ENCODE data around the gene ACKR1.

The ACKR1 gene

GRCh38 chr1:159229896-159230295 is 25.2 kb downstream of the ACKR1 start:
- no peak for DNase-seq (ENCODE audit: low spot score in 2 of 2)
- no peaks in the 10 kb centered on the region for H3K36me3 Mint-ChIP-seq
- H3K9me3 Mint-ChIP-seq = no peaks in the 10 kb centered on the region
- H3K27ac Mint-ChIP-seq = no peak overlapping the region
- no peak overlapping the region for H3K4me3 Mint-ChIP-seq
- no peaks in the 10 kb centered on the region for H3K4me1 Mint-ChIP-seq
- no peak for ATAC-seq

DNA sequence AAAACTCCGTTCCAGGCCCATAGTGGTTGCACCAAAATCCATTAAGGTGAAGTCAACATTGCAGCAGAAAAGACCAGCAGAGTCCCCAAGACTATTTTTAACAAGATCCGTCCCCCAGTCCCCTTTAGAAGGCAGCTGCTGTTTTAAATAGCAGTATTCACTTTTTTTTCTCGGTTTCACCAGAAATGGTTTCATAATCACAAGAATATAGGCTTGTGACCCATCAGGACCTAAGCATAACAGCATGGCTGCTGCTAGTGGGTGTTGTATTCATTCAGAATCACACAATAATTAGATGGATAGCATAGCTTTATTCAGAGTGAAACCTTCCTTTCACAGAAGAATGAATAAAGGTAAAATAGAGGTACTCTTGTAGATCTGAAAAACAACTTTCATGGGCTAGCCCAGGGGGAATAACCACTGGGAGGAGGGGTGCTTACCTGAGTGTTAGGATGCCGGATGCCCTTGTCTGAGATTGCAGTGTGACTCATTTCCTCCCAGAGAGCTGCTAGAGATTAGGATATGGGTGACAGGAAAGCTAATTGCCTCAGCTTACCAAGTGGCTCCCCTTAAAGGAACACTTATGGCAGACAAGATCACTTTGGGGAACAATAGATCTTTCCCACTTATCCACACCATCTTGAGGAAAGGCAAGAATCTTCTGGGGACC is 35.0 kb downstream of the ACKR1 start:
- no peaks in the 10 kb centered on the region for H3K9me3 Mint-ChIP-seq
- H3K36me3 Mint-ChIP-seq = no peaks in the 10 kb centered on the region
- DNase-seq (ENCODE audit: low spot score in 2 of 2) (no peak), ATAC-seq (peak; percentile 26)
- no peak overlapping the region for H3K27ac Mint-ChIP-seq
- H3K4me1 Mint-ChIP-seq = peaks cover 13% of the 10 kb centered on the region
- no peak overlapping the region for H3K4me3 Mint-ChIP-seq

DNA sequence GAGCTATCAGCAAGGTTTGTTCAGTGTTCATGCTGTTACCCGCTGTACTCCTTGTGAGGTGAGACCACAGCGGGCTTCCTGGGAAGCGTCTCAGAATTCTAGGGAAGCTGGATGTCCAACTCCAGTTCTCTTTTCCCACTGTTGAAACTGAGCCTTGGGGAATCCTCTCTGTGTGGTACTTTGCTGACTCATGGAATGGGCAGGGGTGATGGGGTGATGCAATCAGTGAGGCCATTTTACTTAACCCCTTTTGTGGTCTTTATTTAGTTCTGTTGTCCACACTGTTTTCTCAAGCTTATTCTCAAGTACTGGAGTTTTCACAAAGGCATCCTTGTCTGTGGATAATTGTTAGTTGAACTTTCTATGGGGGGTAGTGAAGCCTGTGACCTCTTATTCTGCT is 42.6 kb downstream of the ACKR1 start:
- ATAC-seq (no peak), DNase-seq (ENCODE audit: low spot score in 2 of 2) (no peak)
- Mint-ChIP-seq H3K9me3 (peaks cover 5% of the 10 kb centered on the region), H3K4me3 (no peak overlapping the region), H3K4me1 (no peaks in the 10 kb centered on the region), H3K36me3 (no peaks in the 10 kb centered on the region), H3K27ac (no peak overlapping the region)

- no peaks in the 10 kb centered on the region for H3K4me1 Mint-ChIP-seq
- no peak for ATAC-seq
- no peak for DNase-seq (ENCODE audit: low spot score in 2 of 2)
- H3K9me3 Mint-ChIP-seq = peaks cover 5% of the 10 kb centered on the region
- no peaks in the 10 kb centered on the region for H3K36me3 Mint-ChIP-seq
- H3K4me3 Mint-ChIP-seq = no peak overlapping the region
- no peak overlapping the region for H3K27ac Mint-ChIP-seq
These were observed 43.6 kb downstream of the ACKR1 start for GRCh38 chr1:159248311-159248710.

GRCh38 chr1:159250638-159251216 is 46.1 kb downstream of the ACKR1 start:
- no peaks in the 10 kb centered on the region for H3K36me3 Mint-ChIP-seq
- peaks cover 2% of the 10 kb centered on the region for H3K9me3 Mint-ChIP-seq
- ATAC-seq = no peak
- H3K4me1 Mint-ChIP-seq = no peaks in the 10 kb centered on the region
- H3K27ac Mint-ChIP-seq = no peak overlapping the region
- no peak for DNase-seq (ENCODE audit: low spot score in 2 of 2)
- H3K4me3 Mint-ChIP-seq = no peak overlapping the region

Measured in stimulated activated effector memory CD8-positive, alpha-beta T cell treated with anti-CD3 and anti-CD28 coated beads, Interleukin-12 subunit alpha, Interleukin-12 subunit beta, amount 100 ng/mL, for 72 hours (primary cell).